Dermis blood vessel endothelial cell (primary cell): ENCODE measurements around the gene ARHGAP26. TPM values are rescaled to one million over a fixed set of nuclear protein-coding genes. Genes with fewer than 3 reads are reported as not detected.

ENCODE experiments used
- DNase-seq: peaks from one replicate; pipeline ENCODE4 v3.0.0; 2010
- total RNA-seq: library from RNA; depleted of rRNA; stranded (reverse); fragments of >200 nt; gene quantifications from 2 replicates; pipeline ENCODE4 v1.2.3, GENCODE V29; 2014

Gene ARHGAP26
- total RNA-seq, 1 donor from 2014 or later, result 51.7 TPM

GRCh38 chr5:143047091-143047490 lies 276.9 kb downstream of the ARHGAP26 start:
- no peak for DNase-seq

DNA sequence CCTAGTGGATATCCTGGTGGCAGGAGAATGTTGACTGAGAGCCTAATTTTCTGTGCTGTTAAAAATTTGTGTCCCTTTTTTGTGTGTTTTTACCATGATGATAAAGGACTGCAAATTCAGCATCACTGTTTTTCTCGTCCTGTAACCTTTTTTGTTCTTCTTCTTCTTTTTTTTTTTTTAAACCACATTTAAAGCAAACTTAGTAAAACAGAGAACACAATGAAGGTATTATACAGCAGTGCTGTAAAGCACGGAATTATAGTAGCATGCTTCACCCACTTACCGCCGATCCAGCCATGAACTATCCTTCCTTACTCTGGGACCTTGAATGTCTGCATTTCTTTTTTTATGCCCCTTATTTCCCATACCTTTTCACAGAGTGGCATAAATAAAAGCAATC lies 280.0 kb downstream of the ARHGAP26 start:
- no peak for DNase-seq

DNA sequence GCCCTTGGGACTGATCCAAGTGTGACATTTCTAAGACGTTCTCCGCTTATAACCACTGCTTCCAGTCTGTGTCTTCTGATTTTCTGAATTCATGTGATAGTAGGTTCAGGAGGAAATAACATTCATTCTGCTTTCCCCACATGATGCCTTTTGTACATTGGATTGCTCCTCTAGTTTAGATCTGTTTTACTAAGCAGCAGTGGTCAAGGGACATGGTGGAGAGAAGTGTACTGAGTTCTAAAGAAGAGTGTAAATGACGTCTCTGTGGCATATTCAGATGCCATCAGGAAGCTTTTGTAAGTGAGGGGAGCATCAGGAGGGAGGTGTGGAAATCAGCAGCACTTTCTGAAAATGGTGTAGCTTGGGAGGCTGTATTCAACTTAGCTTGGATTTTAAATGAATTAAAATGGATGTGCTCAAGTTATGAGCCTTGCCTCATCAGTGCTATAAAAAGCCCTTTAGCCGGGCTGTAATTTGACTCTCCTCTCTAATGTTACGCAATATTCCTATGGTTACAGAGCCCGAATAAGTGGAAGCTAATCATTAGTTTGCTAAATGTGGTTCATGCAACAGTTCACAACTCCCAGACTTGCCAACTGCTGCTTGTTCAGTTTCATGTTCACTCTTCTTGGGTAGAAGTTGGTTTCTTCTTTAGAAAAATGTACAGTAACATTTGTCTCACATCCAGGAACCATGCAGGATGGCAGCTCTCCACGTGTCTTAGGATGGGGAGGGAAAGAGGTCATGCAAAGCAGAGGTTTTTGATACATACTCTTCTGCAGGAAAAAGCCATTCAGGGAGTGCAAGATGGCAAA lies 281.3 kb downstream of the ARHGAP26 start:
- DNase-seq, result no peak

- DNase-seq, result no peak
Measured at GRCh38 chr5:143052967-143053682, 282.9 kb downstream of the ARHGAP26 start.

GRCh38 chr5:143053780-143054179 lies 283.6 kb downstream of the ARHGAP26 start:
- no peak for DNase-seq

- peak; percentile 48 for DNase-seq
Measured at GRCh38 chr5:143054480-143054941, 284.3 kb downstream of the ARHGAP26 start.

- DNase-seq, result peak; percentile 56
Measured at GRCh38 chr5:143055596-143056338, 285.6 kb downstream of the ARHGAP26 start.

DNA sequence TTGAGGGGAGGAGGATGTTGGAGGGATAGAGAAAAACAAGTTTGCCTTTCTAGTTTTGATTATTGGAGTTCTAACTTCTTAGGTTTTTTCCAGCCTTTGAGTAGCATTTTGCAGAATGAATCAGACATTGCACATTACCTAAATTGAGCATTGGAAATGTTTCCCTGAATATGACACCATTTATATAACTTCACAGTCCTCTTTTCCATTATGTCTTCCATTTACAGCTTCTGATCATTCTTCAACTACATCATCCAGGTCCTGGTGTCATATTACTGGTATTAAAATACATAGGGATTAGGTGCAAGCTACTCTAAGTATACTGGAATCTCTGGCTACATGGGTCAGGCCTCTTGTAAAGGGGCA lies 286.1 kb downstream of the ARHGAP26 start:
- no peak for DNase-seq

DNA sequence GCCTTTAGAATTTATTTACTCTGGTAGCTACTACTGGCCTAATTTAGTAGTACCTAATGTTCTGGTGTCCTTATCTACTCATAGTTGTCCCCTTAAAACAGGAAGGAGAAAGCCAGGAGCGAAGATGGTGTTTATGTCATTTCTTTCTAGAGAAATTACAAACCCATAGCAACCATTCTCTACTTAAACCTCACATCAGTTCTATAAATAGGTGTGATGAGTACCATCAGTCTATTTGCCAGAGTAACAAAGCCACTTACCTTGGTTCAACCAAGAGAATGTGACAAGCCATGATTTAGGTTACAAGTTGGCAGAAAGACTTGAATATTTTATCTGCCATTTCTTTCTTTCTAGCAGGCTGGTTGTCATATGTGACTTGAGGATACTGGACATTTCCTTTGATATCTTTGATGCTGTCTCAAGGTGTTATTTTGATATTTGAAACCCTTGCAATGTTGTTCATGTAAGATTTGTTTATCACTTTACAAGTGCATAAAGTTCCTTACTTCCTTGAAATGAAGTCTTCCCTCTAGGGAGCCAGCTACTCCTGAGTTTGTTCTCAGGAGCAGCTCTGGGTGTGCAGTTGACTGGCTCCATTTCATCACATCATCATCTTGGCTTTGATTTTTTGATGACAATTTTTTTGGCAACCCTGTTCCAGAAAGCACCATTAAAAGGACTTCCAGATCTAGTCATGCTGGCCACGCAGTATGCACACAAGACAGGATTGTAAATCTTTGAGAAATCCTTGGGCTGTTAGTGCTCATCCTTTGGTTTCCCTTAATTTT lies 286.8 kb downstream of the ARHGAP26 start:
- no peak for DNase-seq

DNA sequence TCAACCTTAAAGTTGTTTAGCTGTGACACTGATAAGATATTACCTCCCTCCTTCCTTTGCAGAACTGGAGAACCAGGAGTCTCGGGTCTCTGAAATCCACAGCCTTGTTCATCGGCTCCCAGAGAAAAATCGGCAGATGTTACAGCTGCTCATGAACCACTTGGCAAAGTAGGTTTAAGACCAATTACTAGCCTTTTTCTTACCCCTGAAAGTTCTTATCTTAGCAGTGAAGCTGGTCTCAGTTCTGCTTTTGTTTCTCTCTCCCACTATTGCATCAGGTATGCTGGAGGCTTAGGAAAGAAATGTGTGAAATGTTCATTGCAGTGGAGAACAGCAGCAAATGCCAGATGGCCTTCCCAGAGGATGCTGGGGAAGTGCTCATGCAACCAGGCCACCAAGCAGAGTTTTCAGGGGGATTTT lies 287.4 kb downstream of the ARHGAP26 start:
- no peak for DNase-seq

DNA sequence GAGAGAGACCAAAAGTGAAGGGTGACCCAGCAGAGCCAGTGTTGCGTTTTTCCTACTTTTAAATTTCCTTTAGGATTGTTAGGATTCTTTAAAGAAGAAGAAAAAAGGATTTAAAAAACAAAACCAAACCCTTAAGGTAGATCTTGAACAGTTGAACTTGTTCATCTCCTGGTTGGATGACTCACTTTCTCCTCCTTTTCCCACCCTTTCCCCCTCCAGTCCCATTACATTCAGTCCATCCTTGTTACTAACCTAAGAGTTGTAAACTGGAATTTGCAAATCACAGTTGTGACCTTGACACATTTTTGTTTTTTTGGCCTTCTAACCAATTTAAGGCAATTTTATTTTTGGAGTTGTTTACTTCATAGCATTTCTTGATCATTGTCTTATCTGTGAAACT lies 289.2 kb downstream of the ARHGAP26 start:
- no peak for DNase-seq

DNA sequence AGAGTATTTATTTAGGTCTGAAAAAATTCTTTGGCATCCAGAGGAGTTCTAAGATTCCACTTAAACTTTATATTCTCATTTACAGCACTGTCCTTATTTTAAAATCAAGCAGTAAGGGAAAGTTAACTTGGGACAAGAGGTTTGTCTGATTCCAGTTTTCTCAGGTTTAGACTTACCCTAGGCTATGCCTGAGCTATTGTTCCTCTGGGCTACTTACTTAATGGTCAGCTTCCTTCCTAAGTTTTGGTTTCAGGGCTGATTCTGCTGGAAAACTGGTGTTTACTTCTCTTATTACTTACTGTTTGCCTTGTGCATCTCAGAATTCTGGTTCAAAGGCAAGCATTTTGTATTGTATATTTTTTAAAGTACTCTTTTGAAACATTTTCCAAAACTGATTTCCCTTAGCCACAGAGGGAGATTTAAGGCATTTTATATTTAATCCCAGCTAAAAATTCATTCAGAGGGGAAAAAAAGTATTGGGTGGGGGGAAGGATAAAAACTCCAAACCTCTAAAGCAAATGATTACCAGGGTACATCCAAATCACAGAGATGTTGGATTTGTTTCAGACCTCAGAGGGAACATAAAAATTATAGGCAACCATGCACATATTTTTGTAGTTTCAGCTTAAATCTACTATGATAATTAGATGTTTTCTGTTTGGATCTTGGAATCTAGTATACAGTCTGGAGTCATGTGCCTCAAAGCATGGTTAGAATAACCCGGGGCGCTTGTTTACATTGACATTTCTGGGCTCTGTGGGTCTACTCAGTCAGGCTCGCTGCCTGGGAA lies 290.0 kb downstream of the ARHGAP26 start:
- peak; percentile 73 for DNase-seq

- peak; percentile 52 for DNase-seq
Measured at GRCh38 chr5:143061161-143061945, 291.2 kb downstream of the ARHGAP26 start.

GRCh38 chr5:143062379-143062778 lies 292.2 kb downstream of the ARHGAP26 start:
- DNase-seq, result no peak

- no peak for DNase-seq
Measured at GRCh38 chr5:143063175-143063970, 293.2 kb downstream of the ARHGAP26 start.

- DNase-seq, result peak; percentile 62
Measured at GRCh38 chr5:143064218-143064641, 294.1 kb downstream of the ARHGAP26 start.

DNA sequence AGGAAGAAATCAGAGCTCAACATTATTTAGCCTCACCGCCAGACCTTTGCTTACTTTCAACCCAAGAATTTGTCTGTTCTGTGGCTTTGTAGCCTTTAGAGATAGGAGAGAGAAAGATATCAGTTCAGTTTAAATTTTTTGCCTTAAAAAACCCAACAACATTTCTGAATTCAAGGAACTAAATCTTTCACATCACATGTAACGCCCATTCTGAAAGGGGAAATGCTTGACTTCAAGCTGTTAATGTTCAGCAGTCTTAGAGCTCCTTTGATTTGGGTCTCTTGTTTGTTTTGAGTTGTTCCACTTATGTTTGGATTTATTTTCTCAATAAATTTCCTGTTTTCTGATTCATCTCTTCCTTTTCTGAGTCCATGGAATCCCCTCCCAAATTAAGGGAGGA lies 294.5 kb downstream of the ARHGAP26 start:
- peak; percentile 28 for DNase-seq

DNA sequence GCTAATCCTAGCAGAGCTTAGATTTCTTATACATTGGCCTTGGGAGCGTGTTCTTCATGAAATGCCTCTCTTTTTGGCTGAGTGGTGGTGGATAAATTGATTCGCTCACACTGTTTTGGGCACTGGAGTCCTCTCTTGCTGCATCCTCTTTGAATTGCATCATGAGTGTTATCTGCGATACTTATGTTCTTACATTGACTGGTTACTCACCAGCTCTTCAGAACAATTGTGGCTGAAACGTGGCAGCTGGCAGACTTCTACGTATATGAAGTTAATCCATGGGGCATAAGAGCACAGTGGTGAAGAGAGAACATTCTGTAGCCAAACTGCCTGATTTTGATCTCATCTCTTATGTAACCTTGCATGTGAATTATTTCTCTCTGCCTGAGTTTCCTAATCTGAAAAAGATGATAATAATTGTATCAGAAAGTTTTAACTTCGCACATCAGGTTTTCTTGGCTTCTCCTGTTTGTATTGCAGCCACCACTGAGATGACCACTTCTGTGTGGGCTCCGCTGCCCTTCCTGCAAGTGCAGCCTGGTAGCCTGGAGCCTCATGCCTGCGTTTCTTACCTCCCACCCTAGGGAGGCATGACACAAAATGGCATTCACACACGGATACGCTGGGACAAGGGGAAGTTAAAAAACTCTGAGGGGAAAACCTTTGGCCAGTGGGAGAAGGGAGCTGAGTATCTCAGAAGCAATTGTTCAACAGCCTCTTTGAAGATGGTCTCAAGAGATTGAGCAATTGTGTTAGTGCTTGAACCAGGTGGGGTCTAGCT lies 295.2 kb downstream of the ARHGAP26 start:
- DNase-seq, result peak; percentile 28

- DNase-seq, result no peak
Measured at GRCh38 chr5:143065996-143066522, 295.9 kb downstream of the ARHGAP26 start.
